IPS-20b (cell line): ENCODE measurements around the gene ZNF324B.
"Not testable (repeated sequence)": the region's sequence is repeated elsewhere in the genome, so short reads cannot be mapped to it uniquely, and the experiment has no call there.

Source experiments
- H3K27ac ChIP-seq: one replicate; pipeline ENCODE4 v1.5.1; 2013; ENCODE audit warnings: low read length
- H3K27me3 ChIP-seq: 2 replicates; pipeline ENCODE4 v1.6.1; 2013; ENCODE audit warnings: mild to moderate bottlenecking, low read length, inconsistent platforms; ENCODE audit not compliant: insufficient read depth
- H3K36me3 ChIP-seq: 2 replicates; pipeline ENCODE4 v1.6.1; 2013; ENCODE audit warnings: low read depth, mild to moderate bottlenecking, inconsistent platforms, low read length, moderate library complexity; ENCODE audit not compliant: insufficient read depth
- H3K4me1 ChIP-seq: 2 replicates; pipeline ENCODE4 v1.6.1; 2013; ENCODE audit warnings: mild to moderate bottlenecking, control low read depth, inconsistent platforms, low read length, moderate library complexity; ENCODE audit not compliant: insufficient read depth
- H3K4me3 ChIP-seq: 2 replicates; pipeline ENCODE4 v1.5.1; 2013; ENCODE audit warnings: mild to moderate bottlenecking, low read length, inconsistent platforms
- H3K9ac ChIP-seq: 2 replicates; pipeline ENCODE4 v1.6.1; 2013; ENCODE audit warnings: low read depth, mild to moderate bottlenecking, inconsistent platforms, low read length, moderate library complexity
- H3K9me3 ChIP-seq: 2 replicates; pipeline ENCODE4 v1.6.1; 2013; ENCODE audit warnings: mild to moderate bottlenecking, low read depth, low read length, inconsistent platforms; ENCODE audit not compliant: insufficient read depth

Gene ZNF324B

DNA sequence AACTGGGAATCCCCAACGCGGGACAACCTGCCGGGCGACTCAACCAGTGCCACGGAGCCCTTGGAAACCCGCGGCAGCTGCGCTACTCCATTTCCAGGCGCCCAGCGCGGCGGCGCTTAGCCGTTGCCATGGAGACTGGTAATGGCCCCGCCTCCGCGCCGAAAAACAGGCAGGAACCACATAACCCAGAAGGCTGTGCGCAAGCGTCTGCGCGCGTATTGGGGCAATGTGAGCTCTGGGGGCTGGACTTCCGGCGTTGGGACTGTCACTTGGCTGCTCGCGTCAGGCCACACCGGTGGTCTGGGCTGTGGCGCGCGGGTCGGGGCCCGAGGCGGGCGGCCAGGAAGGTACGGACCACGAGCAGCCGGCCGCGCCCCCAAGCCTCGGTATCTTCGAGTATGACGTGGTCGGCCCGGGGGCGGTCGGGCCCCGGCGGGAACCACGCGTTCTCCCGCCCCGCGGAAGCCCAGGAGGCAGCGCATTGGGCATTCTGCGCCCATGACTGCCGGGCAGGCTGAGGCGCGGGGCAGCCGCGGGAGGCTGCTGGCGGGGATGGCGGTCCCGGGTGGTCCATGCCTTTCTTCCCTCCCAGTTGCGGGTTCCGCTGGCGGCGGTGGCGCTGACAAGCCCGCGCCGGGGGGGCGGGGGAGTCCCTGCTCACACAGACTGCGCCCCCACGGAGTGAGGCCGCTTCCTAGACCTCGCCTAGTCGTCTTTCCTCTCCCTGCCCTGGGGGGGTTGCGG is at the start of gene ZNF324B:
Gene ZNF324B (plus strand): TSS at position 265 of the 744 bp plus-strand sequence. CDS start 2,080 bp downstream, outside the sequence.
- peaks cover 33% of the 10 kb centered on the region for H3K27me3 ChIP-seq
- peak within 1 kb of the TSS; percentile 77 for H3K4me3 ChIP-seq
- H3K4me1 ChIP-seq: no peaks in the 10 kb centered on the region
- H3K9me3 ChIP-seq: peaks cover 17% of the 10 kb centered on the region
- H3K27ac ChIP-seq: no peak within 1 kb of the TSS
- no peaks in the 10 kb centered on the region for H3K36me3 ChIP-seq
- peak within 1 kb of the TSS; percentile 41; the same call in 1 of the 2 replicates for H3K9ac ChIP-seq

DNA sequence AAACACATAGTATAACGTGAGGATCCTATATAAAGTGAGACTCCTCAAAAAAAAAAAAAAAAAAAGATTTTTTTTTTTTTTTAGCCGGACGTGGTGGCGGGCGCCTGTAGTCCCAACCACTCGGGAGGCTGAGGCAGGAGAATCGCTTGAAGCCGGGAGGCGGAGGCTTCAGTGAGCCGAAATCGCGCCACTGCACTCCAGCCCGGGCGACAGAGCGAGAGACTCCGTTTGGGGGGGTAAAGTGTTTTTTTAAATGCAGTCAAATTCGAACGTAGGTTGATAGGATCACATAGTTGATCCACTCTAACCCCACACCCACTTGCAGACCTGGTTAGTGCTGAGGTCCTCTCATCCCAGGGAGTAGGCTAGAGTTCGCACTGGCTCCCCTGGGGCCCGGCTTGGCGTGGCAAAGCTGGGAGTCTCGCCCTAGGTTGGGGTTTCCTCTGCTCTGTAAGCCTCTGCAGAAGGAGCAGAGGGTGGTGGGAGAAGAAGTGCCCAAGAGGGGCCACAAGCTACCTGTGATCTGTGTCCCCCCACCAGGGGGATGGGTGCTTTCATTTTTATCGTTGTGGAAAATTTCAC is 49.5 kb upstream of the ZNF324B start:
- Histone ChIP-seq H3K36me3 (no peaks in the 10 kb centered on the region), H3K4me1 (no peaks in the 10 kb centered on the region), H3K27me3 (peaks cover 20% of the 10 kb centered on the region), H3K9me3 (no peaks in the 10 kb centered on the region), H3K9ac (peak overlapping the region; percentile 87; the same call in 1 of the 2 replicates), H3K27ac (no peak overlapping the region), H3K4me3 (peak overlapping the region; percentile 89)

DNA sequence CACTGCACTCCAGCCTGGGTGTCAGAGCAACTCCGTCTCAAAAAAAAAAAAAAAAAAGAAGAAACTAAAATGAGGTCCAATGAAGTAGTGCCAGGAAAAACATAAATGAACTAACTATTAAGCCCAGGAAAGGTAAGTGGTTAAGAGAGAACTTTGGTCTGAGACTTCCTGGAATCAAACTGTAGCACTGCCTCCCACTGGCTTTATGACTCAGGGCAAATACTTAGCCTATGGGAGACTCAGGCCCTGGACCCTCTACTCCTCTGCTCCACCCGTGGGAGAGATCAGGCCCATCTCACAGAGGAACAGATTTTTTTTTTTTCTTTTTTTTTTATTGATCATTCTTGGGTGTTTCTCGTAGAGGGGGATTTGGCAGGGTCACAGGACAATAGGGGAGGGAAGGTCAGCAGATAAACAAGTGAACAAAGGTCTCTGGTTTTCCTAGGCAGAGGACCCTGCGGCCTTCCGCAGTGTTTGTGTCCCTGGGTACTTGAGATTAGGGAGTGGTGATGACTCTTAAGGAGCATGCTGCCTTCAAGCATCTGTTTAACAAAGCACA is 47.4 kb upstream of the ZNF324B start:
- H3K9me3 ChIP-seq, H3K36me3 ChIP-seq, H3K4me3 ChIP-seq, H3K9ac ChIP-seq, H3K4me1 ChIP-seq, H3K27ac ChIP-seq: not testable (repeated sequence)
- peaks cover 14% of the 10 kb centered on the region for H3K27me3 ChIP-seq

DNA sequence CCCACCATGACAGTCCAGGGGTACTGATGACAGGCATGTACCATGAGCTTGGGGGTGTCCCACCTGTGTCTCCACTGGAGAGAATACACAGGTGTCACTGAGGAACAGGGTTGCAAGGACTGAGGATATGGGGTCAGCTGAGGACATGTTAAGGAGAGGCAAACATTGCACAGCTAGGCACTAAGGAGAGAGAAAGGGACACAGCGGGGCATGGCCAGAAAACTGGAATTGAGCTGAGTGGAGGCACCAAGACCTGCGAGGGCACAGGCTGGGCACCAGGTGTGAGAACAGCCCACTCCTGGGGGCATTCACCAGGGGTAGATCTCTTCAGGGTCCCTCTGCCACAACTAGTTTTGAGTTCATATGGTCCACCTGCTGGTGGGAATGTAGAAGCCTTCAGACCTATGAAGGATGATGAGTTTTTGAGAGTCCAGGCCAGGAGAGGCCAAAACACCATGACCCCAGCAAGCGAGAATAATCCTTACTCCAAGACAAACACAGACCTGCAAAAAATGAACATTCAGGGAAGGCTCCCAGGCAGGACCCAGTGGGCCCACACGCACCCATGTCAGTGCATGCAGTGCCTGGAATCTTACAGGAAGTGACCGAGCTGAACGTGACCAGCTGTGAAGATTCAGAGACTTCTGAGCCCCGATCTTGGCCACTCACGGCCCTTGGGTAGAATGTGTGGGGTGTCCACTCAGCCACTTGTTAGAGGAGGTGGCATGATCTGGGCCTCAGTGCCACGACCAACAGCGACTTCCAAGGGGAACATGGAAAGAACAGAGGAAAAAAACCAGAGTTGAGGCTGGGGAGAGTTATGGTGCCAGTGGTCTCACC is 44.4 kb upstream of the ZNF324B start:
- H3K4me3 ChIP-seq: peak overlapping the region; percentile 95
- no peaks in the 10 kb centered on the region for H3K9me3 ChIP-seq
- H3K27me3 ChIP-seq: peaks cover 21% of the 10 kb centered on the region
- no peaks in the 10 kb centered on the region for H3K36me3 ChIP-seq
- peak overlapping the region; percentile 95; the same call in 1 of the 2 replicates for H3K9ac ChIP-seq
- H3K27ac ChIP-seq: no peak overlapping the region
- peaks cover 6% of the 10 kb centered on the region; the same call in 1 of the 2 replicates for H3K4me1 ChIP-seq

DNA sequence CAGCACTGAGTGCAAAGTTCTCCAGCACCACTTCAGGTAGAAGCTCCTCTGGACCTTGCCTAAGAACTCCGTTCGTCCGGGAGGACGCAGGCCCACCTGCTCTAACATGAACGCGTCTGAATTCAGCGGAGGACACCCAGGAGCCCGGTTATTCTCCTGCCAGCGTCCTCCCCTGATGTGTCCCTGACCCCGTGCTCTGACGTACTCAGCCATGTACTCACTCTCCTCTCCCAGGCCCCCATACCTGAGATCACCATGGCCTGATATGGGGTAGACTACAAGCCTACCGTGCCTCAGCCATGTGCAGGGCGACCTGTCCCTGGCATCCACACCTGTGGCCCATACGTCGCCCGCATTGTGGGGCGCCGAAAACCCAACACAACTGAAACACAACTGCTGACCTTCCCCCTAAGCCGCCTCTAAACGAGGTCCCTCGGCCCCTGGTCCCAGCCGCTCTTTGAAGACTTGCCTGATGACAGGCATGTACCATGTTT is 43.7 kb upstream of the ZNF324B start:
- Histone ChIP-seq H3K27me3 (peaks cover 21% of the 10 kb centered on the region), H3K4me3 (peak overlapping the region; percentile 95), H3K4me1 (peaks cover 6% of the 10 kb centered on the region; the same call in 1 of the 2 replicates), H3K36me3 (no peaks in the 10 kb centered on the region), H3K27ac (peak overlapping the region; percentile 49), H3K9me3 (no peaks in the 10 kb centered on the region), H3K9ac (peak overlapping the region; percentile 95)

DNA sequence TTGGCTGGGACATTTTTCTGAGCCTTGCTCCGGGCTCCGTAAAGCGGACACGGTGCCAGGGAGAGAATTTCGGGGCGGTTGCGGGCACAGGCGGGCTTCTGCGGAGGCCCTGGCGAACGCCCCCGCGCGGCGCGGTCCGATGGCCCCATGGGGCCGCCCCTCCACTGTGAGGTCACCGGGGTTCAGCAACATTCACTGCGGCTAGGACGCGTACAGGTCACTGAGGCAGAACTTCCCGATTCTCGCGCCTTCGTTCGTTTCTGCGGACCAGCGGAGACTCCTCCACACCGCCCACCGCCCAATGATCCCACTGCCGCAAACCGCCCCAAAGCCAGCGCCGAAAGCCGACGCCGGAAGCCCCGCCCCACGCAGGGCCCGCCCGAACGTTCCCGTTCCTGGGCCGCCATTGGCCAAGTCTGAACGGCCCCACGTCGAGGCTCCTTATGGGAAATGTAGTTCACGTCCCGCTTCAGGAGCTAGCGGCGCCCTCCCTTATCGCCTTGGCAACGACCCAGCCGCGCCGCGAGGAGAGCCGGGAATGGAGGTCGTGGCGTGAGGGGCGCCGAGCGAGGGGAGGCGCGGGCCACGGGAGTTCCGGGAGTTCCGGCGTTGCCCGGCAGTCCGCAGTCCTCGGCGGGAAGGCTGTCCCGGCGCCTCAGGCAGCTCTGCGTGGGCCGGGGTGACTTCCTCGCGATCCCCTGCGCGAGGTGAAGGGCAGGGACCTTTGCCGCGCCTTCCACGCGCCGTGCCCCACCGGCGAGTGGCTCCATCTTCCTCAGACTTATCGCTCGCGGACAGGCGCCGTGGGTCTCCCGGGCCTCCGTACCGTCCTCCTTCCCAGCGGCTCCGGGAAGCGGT is 43.0 kb upstream of the ZNF324B start, which contains the start of gene ZNF584:
Gene ZNF584 (plus strand): TSS at position 498 of the 858 bp plus-strand sequence. CDS start 499 bp downstream, outside the sequence.
- peak within 1 kb of the TSS; percentile 49 for H3K27ac ChIP-seq
- H3K4me3 ChIP-seq: peak within 1 kb of the TSS; percentile 95
- no peaks in the 10 kb centered on the region for H3K9me3 ChIP-seq
- peak within 1 kb of the TSS; percentile 95 for H3K9ac ChIP-seq
- no peaks in the 10 kb centered on the region for H3K36me3 ChIP-seq
- peaks cover 6% of the 10 kb centered on the region; the same call in 1 of the 2 replicates for H3K4me1 ChIP-seq
- peaks cover 21% of the 10 kb centered on the region for H3K27me3 ChIP-seq

DNA sequence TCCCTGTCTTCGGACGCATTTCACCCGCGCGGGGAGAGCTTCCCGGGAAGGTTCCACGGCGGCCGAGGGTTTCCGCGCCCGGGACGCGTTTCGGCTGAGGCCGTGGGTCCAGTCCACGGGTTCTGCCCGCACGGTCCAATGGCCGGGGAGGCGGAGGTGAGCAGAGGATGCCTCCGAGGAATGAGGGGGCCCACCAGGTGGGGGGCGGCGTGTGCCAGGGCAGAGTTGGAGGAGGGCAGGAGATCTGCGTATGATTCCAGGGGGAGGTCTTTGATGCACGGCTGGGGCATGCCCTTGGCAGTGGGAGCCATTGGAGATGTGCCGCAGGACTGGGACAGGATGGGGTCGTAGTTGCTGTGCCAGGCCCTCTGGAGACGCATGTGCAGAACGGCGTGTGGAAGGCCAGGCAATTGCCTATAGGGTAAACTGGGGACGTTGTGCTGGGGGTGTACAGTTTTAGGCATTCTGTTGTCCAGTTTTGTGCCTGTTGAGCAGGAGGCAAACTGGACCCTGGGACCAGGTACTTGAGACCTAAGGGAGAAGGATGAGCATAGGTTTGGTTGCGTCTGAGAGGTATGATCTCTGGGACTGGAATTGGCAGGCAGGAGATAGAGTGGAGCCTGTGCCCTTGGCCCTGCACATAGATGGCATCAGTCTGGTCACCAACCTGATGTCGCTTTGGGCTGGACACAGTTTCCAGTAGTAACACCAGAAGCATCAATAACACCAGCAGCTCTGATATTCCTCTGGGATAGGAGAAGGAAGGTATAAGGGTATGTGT is 42.2 kb upstream of the ZNF324B start:
- Histone ChIP-seq H3K27me3 (peaks cover 21% of the 10 kb centered on the region), H3K27ac (no peak overlapping the region), H3K4me1 (peaks cover 6% of the 10 kb centered on the region; the same call in 1 of the 2 replicates), H3K4me3 (peak overlapping the region; percentile 95), H3K9ac (peak overlapping the region; percentile 95; the same call in 1 of the 2 replicates), H3K9me3 (no peaks in the 10 kb centered on the region), H3K36me3 (no peaks in the 10 kb centered on the region)

DNA sequence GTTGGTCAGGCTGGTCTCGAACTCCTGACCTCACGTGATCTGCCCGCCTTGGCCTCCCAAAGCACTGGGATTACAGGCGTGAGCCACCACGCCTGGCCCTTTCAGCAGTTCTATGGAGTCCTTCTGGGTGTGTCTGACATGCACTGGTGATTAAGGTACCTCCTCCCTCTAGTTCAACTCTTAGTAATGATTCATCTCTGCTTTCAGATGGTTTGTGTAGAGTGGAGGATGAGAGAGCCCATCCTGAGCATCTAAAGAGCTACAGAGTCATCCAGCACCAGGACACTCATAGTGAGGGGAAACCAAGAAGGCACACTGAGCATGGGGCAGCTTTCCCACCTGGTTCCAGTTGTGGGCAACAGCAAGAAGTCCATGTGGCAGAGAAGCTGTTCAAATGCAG is 34.8 kb upstream of the ZNF324B start:
- no peaks in the 10 kb centered on the region for H3K27me3 ChIP-seq
- H3K9me3 ChIP-seq: no peaks in the 10 kb centered on the region
- no peak overlapping the region for H3K9ac ChIP-seq
- H3K36me3 ChIP-seq: peaks cover 15% of the 10 kb centered on the region
- H3K27ac ChIP-seq: no peak overlapping the region
- no peak overlapping the region for H3K4me3 ChIP-seq
- H3K4me1 ChIP-seq: no peaks in the 10 kb centered on the region

DNA sequence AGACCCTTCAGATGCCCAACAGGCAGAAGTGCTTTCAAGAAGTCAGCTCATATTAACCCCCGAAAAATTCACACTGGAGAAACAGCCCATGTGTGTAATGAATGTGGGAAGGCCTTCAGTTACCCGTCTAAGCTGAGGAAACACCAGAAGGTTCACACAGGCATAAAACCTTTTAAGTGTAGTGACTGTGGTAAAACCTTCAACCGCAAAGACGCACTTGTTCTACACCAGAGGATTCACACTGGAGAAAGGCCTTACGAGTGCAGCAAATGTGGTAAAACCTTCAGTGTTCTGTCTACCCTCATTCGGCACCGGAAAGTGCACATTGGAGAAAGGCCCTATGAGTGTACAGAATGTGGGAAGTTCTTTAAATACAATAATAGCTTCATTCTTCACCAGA is 34.4 kb upstream of the ZNF324B start:
- Histone ChIP-seq H3K27ac (no peak overlapping the region), H3K9ac (no peak overlapping the region), H3K36me3 (peaks cover 15% of the 10 kb centered on the region), H3K4me1 (no peaks in the 10 kb centered on the region), H3K27me3 (no peaks in the 10 kb centered on the region), H3K4me3 (no peak overlapping the region), H3K9me3 (no peaks in the 10 kb centered on the region)

DNA sequence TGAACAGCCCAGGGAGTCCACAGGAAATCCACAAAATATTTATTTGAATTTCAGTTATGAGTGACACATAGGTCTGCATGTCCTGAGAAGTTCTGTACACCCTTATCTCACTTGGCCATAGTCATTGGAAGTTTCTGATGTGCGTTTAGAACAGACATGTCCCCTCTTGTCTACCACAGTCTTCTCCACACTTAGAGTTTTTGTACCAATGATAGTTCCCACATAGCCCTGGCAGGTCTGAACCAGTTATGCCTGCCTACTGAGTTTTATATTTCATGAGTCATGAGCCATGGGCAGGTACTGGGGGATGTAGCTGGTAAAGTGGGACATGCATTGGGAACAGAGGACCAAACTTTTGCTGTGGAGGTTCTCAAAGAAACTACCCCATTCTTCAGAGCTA is 22.8 kb upstream of the ZNF324B start:
- Histone ChIP-seq H3K9me3 (peaks cover 56% of the 10 kb centered on the region), H3K36me3 (peaks cover 10% of the 10 kb centered on the region)

More for the DNA sequence above, 22.8 kb upstream of the ZNF324B start:
- Histone ChIP-seq H3K4me3 (no peak overlapping the region), H3K9ac (no peak overlapping the region), H3K4me1 (no peaks in the 10 kb centered on the region), H3K27me3 (no peaks in the 10 kb centered on the region), H3K27ac (no peak overlapping the region)
